Ovary (tissue), 9 donors: ENCODE measurements around the gene BRCA1. TPM values are rescaled to one million over a fixed set of nuclear protein-coding genes. Genes with fewer than 3 reads are reported as not detected.
"Not testable (repeated sequence)": the region's sequence is repeated elsewhere in the genome, so short reads cannot be mapped to it uniquely, and the experiment has no call there.

ENCODE experiments used
- DNase-seq, 5 donors: peaks; one replicate each; pipeline ENCODE4 v3.0.0-alpha.2; 2019 to 2020
- H3K27ac ChIP-seq, 2 donors: fragments of 200-600 bp; one replicate each; pipeline versions ENCODE4 v1.5.1 to v1.8.0; 2019 to 2022
- H3K27me3 ChIP-seq: fragments of 200-600 bp; one replicate; pipeline ENCODE4 v1.8.0; 2022
- H3K36me3 ChIP-seq: fragments of 200-600 bp; sonication (generic); one replicate; pipeline ENCODE4 v1.5.1; 2019
- H3K4me1 ChIP-seq: one replicate; pipeline ENCODE4 v1.8.1; 2013; ENCODE audit warnings: mild to moderate bottlenecking, moderate library complexity; ENCODE audit not compliant: insufficient read depth
- H3K4me3 ChIP-seq: fragments of 200-600 bp; sonication (generic); one replicate; pipeline ENCODE4 v1.5.1; 2017
- H3K9me3 ChIP-seq, 2 donors: fragments of 200-600 bp in 1 of 2; sonication (generic) in 1 of 2; one replicate each; pipeline versions ENCODE4 v1.5.1 to v1.8.1; 2013 to 2019; ENCODE audit warnings: mild to moderate bottlenecking in 1 of 2, moderate library complexity in 1 of 2
- CTCF ChIP-seq, 3 donors: fragments of 450-650 bp in 2 of 3; fragments of 200-600 bp in 1 of 3; IDR thresholded peaks; one replicate each; pipeline versions ENCODE4 v1.5.1 to v1.8.0; 2016 to 2022; ENCODE audit warnings: antibody characterized with exemption in 3 of 3, mild to moderate bottlenecking in 1 of 3
- EP300 ChIP-seq: sonication (generic); formaldehyde crosslinking; IDR thresholded peaks from one replicate; pipeline ENCODE4 v1.6.1; 2017; ENCODE audit warnings: antibody characterized with exemption
- POLR2A ChIP-seq: fragments of 450-650 bp; IDR thresholded peaks from one replicate; pipeline ENCODE4 v1.6.1; 2017; ENCODE audit warnings: antibody characterized with exemption, mild to moderate bottlenecking, moderate library complexity
- whole genome bisulfite sequencing, 3 donors: extraction: QIAGEN DNeasy Blood & Tissue Kit in 1 of 3; methylation state at CpG; one replicate each; pipeline versions ENCODE4 v1.1.5 to v1.1.7; 2013 to 2017; 5-methylcytosine and 5-hydroxymethylcytosine counted together
- intact Hi-C, 4 donors: fragments of 100-400 bp; cut with DNase I; formaldehyde crosslinking; loops; one replicate each; pipeline versions ENCODE4 v1.11.0 to v1.15.1; 2022 to 2023
- polyA plus RNA-seq, 2 donors: library from polyadenylated mRNA; stranded (reverse); fragments of 200-250 nt in 1 of 2; fragments of 350-450 nt in 1 of 2; fragmentation: Illumina TruSeq in 1 of 2; extraction: RNeasy Lipid Tissue Mini Kit (QIAGEN cat#74804) in 1 of 2; gene quantifications; one replicate each; pipeline ENCODE4 v1.2.3, GENCODE V29; 2013 to 2014
- total RNA-seq, 7 donors: library from RNA; depleted of rRNA in 2 of 7; stranded (reverse); fragments of >200 nt in 2 of 7; fragmentation: NEBNext Ultra II Directional in 3 of 7; extraction: Animal tissue kit (Norgen Biotek cat#: 25700) in 3 of 7; gene quantifications; one replicate each; pipeline versions ENCODE4 v1.1.0 to v1.2.4, GENCODE V29; 2016 to 2023
- donor health status: DM: no; HTN: no; CAD: no; lungs with moderate emphysema.
- donor health status: DM: no; HTN: no; CAD: no.
- donor health status: Bipolar disorder and iron deficiency.
- donor health status: DM: yes; HTN: yes; CAD: no.
- donor health status: DM: no; HTN: no; CAD: no.
- donor health status: DM: yes; HTN: yes; CAD: no.

Gene BRCA1
- total and polyA plus RNA-seq, 9 donors, result 1.9 to 5.4 (median 4.8) TPM

DNA sequence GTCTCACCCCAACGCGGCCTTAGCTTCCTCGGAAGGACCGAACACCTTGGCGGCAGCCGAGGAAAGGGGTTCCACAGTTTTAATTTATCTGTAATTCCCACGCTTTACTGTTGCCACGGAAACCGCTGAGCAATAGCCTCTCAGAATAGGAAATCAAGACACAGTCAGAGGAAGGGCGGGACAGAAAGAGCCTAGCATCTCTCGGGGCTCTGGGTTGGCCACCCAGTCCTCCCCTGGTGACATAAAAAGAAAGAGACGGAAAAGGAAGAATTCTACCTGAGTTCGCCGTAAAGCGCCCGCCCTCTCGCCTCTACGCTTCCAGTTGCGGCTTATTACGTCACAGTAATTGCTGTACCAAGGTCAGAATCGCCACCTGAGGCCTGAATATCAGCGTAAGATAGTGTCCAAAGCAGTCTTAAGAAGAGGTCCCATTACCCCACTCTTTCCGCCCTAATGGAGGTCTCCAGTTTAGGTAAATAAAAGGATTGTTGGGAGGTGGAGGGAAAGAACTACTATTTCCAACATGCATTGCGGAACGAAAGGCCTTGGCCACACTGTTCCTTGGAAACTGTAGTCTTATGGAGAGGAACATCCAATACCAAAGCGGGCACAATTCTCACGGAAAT is 45.1 kb upstream of the BRCA1 start:
- Histone ChIP-seq H3K4me1 (peaks cover 8% of the 10 kb centered on the region), H3K27ac (peak overlapping the region; percentile 88 to 99), H3K27me3 (no peaks in the 10 kb centered on the region), H3K9me3 (no peaks in the 10 kb centered on the region), H3K4me3 (peak overlapping the region; percentile 85), H3K36me3 (no peaks in the 10 kb centered on the region)
- WGBS, 3 donors, result 0 to 1% (median 0%) methylated on average over 27 of the region's 27 CpGs
- peak; percentile 83 to 93 (median 86) for DNase-seq
- TF ChIP-seq POLR2A (peak; percentile 84), CTCF (IDR thresholded peaks at IDR 0.05) (no peak), EP300 (peak; percentile 37)
- intact Hi-C loops, result loop anchor here in 2 of 4 donors (5.0 kb wide), 1 partner anchor 148 kb away; the partner anchor contains the start of gene VAT1 (in 2 of the 2)

DNA sequence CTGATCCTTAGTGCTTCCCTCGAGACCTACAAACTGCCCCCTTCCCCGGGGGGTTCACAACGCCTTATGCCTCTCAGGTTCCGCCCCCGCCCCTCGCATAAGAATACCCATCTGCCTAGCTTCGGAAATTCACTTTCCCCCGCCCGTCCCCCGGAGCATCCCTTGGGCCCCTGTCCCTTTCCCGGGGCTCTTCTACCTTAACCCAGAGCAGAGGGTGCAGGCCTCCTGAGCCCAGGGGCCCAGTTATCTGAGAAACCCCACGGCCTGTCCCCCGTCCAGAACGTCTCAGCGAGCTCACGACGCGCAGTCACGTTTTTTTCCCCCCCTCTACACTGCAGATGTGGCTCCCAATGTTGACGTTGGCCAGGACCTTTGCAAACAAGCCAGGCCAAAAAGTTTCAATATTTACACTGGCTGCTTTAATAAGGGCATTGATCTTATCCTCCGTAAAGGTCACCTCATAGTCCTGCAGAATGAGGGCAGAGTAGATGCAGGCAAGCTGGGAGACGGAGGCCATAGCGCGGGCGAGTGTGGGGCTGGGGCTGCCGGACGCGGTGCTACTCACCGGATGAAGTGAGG is 44.5 kb upstream of the BRCA1 start:
- H3K9me3 ChIP-seq, result no peaks in the 10 kb centered on the region
- DNase-seq, result peak; percentile 32 to 60 (median 48)
- no peaks in the 10 kb centered on the region for H3K36me3 ChIP-seq
- H3K27ac ChIP-seq, result peak overlapping the region; percentile 48 to 99
- TF ChIP-seq POLR2A (no peak), EP300 (no peak), CTCF (IDR thresholded peaks at IDR 0.05) (no peak)
- WGBS, 3 donors, result 1% methylated on average over 29 of the region's 29 CpGs
- intact Hi-C loops, result loop anchor here in 3 of 4 donors (5.0 kb wide), 1 partner anchor 147 kb away; the partner anchor contains the start of gene VAT1 (in 3 of the 3)
- peak overlapping the region; percentile 85 for H3K4me3 ChIP-seq
- H3K4me1 ChIP-seq, result peaks cover 8% of the 10 kb centered on the region
- no peaks in the 10 kb centered on the region for H3K27me3 ChIP-seq

GRCh38 chr17:43165971-43166370 is 40.8 kb upstream of the BRCA1 start:
- not testable (repeated sequence) for H3K4me1 ChIP-seq, H3K27ac ChIP-seq, DNase-seq, H3K27me3 ChIP-seq, H3K36me3 ChIP-seq, H3K4me3 ChIP-seq, H3K9me3 ChIP-seq
- intact Hi-C loops, result loop anchor here in 1 of 4 donors (5.0 kb wide), 1 partner anchor 144 kb away; the partner anchor contains the start of gene VAT1

- DNase-seq, H3K27ac ChIP-seq, H3K4me1 ChIP-seq, H3K36me3 ChIP-seq, intact Hi-C loops, H3K27me3 ChIP-seq, H3K4me3 ChIP-seq, H3K9me3 ChIP-seq: not testable (repeated sequence)
- WGBS, 3 donors, result 94 to 98% (median 96%) methylated on average over 8 of the region's 8 CpGs
Observed at GRCh38 chr17:43159957-43160356, 34.8 kb upstream of the BRCA1 start.

DNA sequence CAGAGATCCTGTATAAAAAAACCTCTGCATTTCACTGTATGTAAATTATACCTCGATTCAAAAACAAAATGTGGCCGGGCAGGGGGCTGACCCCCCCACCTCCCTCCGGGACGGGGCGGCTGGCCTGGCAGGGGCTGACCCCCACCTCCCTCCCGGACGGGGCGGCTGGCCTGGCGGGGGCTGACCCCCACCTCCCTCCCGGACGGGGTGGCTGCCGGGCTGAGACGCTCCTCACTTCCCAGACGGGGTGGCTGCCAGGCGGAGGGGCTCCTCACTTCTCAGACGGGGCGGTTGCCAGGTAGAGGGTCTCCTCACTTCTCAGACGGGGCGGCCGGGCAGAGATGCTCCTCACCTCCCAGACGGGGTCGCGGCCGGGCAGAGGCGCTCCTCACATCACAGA is 34.1 kb upstream of the BRCA1 start:
- H3K4me1 ChIP-seq, H3K27ac ChIP-seq, H3K27me3 ChIP-seq, H3K4me3 ChIP-seq, H3K9me3 ChIP-seq, H3K36me3 ChIP-seq, DNase-seq, intact Hi-C loops: not testable (repeated sequence)
- 81 to 92% (median 85%) methylated on average over 25 of the region's 25 CpGs for WGBS, 3 donors

DNA sequence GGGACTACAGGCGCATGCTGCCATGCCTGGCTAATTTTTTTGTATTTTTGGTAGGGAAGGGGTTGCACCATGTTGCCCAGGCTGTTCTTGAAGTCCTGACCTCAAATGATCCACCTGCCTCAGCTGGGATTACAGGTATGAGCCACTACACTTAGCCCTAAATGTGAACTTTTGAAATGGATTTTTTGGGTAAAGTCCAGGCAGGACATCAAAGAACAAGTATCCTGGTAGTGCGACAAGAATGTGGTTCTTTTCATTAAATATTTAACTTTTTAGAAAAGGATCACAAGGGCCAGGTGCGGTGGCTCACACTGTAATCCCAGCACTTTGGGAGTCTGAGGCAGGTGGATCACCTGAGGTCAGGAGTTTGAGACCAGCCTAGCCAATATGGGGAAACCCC is 30.5 kb upstream of the BRCA1 start:
- Histone ChIP-seq H3K27ac (no peak overlapping the region), H3K27me3 (no peaks in the 10 kb centered on the region), H3K4me1 (peaks cover 3% of the 10 kb centered on the region), H3K4me3 (no peak overlapping the region), H3K36me3 (no peaks in the 10 kb centered on the region), H3K9me3 (no peaks in the 10 kb centered on the region)
- intact Hi-C loops, result loop anchor here in 1 of 4 donors (2.0 kb wide), 1 partner anchor 17 kb away; no protein-coding TSS in a partner anchor
- 94 to 97% (median 96%) methylated on average over 3 of the region's 3 CpGs for WGBS, 3 donors
- TF ChIP-seq POLR2A, result no peak
- no peak for TF ChIP-seq EP300
- no peak for TF ChIP-seq CTCF (IDR thresholded peaks at IDR 0.05)
- DNase-seq, result no peak

DNA sequence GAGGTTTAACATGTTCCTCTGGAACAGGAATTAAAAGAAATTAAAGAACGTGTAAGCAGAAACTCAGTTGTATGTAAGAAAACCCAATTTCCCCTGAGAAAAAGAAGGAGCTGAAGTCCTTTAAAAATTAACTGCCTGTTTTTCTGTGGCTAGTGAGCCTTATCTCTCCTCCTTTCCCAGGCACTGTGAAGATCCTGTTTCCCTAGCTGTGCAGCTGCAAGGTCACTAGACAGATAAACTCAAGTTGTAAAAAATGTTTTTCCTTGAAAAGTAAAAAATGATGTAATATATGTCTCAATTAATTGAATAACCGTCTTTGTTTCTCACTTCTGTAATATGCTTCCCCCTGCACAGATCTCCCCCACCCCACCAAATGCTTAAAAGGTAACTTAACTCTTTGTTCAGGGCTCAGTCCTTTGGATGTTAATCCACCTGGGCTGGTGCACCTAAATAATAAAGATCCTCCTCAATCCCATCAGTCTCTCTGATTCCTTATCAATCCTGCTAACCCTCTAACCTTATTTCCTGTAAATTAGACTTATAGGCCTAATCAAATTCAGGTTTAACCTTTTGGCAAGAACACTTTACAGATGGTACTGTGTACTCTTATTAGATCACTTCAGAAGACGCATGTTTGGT is 28.2 kb upstream of the BRCA1 start:
- H3K9me3 ChIP-seq, H3K36me3 ChIP-seq, H3K4me3 ChIP-seq, intact Hi-C loops, H3K4me1 ChIP-seq, H3K27me3 ChIP-seq: not testable (repeated sequence)
- WGBS, 3 donors, result 18 to 32% (median 24%) methylated on average over 3 of the region's 3 CpGs
- H3K27ac ChIP-seq, result peak overlapping the region in 1 of 2 donors; percentile 53
- peak in 1 of 5 donors; percentile 10 for DNase-seq
